Central memory CD8-positive, alpha-beta T cell (primary cell): Measurements from ENCODE around the gene FALEC.
"Not testable (repeated sequence)": the region's sequence is repeated elsewhere in the genome, so short reads cannot be mapped to it uniquely, and the experiment has no call there.

ENCODE experiments used
- ATAC-seq: fragments of 150-1000 bp; cut with Tn5 transposase; replicated peaks from 2 replicates; pipeline ENCODE4 v1.10.0; 2022; ENCODE audit warnings: mild to moderate bottlenecking, moderate FRiP score, moderate number of reproducible peaks; ENCODE audit not compliant: poor library complexity, severe bottlenecking; ENCODE audit errors: extremely low read depth
- DNase-seq, 2 donors: peaks; one replicate each; pipeline ENCODE4 v3.0.0; 2021; ENCODE audit warnings: low spot score in 2 of 2
- H3K27ac Mint-ChIP-seq: one replicate; pipeline ENCODE4 v1.8.0; 2022; ENCODE audit warnings: low read depth, mild to moderate bottlenecking, moderate library complexity, mixed read lengths
- H3K27me3 Mint-ChIP-seq: one replicate; pipeline ENCODE4 v1.8.0; 2022; ENCODE audit warnings: mixed read lengths
- H3K36me3 Mint-ChIP-seq: one replicate; pipeline ENCODE4 v1.8.0; 2022; ENCODE audit warnings: mild to moderate bottlenecking, moderate library complexity, mixed read lengths; ENCODE audit not compliant: insufficient read depth
- H3K4me1 Mint-ChIP-seq: one replicate; pipeline ENCODE4 v1.8.0; 2022; ENCODE audit warnings: mixed read lengths
- H3K4me3 Mint-ChIP-seq: one replicate; pipeline ENCODE4 v1.8.0; 2022; ENCODE audit warnings: mild to moderate bottlenecking, moderate library complexity, mixed read lengths
- H3K9me3 Mint-ChIP-seq: one replicate; pipeline ENCODE4 v1.8.0; 2022; ENCODE audit warnings: mixed read lengths

Gene FALEC

DNA sequence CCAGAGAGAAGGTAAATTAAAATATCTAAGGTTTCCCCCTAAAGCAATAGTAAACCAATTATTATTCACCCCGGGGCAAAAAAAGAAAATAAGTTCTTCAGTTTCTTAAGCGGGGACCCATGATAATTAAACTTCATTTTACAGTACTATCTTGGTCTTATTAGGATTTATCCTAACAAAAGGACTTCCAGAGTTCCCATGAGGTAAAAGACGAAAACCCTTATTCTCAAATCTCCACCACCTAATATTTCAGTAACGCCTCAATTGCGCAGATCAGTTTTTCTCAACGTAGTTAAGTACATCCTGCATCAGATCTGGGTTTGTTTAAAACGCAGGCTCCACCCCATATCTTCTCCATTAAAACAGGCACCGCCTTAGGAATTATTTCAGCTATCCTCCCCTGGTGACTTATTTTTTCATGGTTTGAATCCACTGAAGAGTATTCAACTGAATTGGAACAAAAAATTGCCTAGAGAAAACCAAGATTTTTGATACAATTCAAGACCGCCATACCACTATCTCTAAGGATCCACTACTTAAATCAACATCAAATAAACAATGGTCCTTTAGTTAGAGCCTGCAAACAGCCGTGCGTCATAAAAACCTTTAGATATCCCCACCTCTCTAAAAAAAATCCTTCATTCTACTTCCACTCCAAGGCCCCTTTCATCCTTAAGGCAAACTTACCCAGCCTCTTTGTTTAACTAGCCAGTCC, 62.2 kb downstream of the FALEC start:
- Mint-ChIP-seq H3K4me3 (peak overlapping the region; percentile 99), H3K27ac (peak overlapping the region; percentile 98), H3K27me3 (no peaks in the 10 kb centered on the region), H3K36me3 (peaks cover 72% of the 10 kb centered on the region), H3K4me1 (peaks cover 56% of the 10 kb centered on the region), H3K9me3 (no peaks in the 10 kb centered on the region)
- ATAC-seq = peak; percentile 29
- no peak for DNase-seq

GRCh38 chr1:150578272-150579109, 62.9 kb downstream of the FALEC start:
- Mint-ChIP-seq H3K36me3 (peaks cover 64% of the 10 kb centered on the region), H3K27me3 (no peaks in the 10 kb centered on the region), H3K27ac (peak overlapping the region; percentile 98), H3K9me3 (no peaks in the 10 kb centered on the region), H3K4me1 (peaks cover 56% of the 10 kb centered on the region), H3K4me3 (peak overlapping the region; percentile 99)
- ATAC-seq (no peak), DNase-seq (peak in 1 of 2 donors; percentile 34)

GRCh38 chr1:150579110-150579944, 63.8 kb downstream of the FALEC start, which contains the start of gene MCL1:
TSS of gene MCL1 (minus strand) at chr1:150579610. CDS start at chr1:150579530, 80 bp downstream.
- H3K4me1 Mint-ChIP-seq = peaks cover 51% of the 10 kb centered on the region
- H3K36me3 Mint-ChIP-seq = peaks cover 57% of the 10 kb centered on the region
- H3K9me3 Mint-ChIP-seq = no peaks in the 10 kb centered on the region
- peak within 1 kb of the TSS; percentile 98 for H3K27ac Mint-ChIP-seq
- ATAC-seq (peak; percentile 80), DNase-seq (peak; percentile 73 to 87)
- peak within 1 kb of the TSS; percentile 99 for H3K4me3 Mint-ChIP-seq
- no peaks in the 10 kb centered on the region for H3K27me3 Mint-ChIP-seq

DNA sequence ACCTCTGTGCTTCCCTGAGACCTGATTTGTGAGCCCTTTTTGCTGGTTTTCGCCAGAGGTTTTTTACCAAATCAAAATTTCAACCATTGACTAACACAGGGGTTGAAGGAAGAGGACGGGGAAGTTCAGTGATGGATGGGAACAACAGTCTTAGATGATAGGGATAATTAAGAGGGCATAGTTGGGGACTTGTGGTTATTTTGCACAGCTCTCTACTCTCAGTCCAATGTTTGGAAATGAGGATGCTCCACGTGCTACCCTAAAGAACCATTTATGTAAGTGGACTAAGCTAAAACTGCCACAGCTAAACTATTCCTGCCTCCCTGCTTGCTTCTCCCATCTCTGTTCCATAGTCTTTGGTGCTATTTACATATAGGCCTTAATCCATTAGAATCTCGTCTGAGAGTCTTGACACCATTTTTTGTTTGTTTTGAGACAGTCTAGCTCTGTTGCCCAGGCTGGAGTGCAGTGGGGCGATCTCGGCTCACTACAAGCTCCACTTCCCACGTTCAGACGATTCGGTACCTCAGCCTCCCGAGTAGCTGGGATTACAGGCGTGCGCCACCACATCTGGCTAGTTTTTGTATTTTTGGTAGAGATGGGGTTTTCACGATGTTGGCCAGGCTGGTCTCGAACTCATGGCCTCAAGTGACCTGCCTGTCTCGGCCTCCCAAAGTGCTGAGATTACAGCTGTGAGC, 64.5 kb downstream of the FALEC start:
- Mint-ChIP-seq H3K9me3 (no peaks in the 10 kb centered on the region), H3K27ac (peak overlapping the region; percentile 98), H3K4me1 (peaks cover 43% of the 10 kb centered on the region), H3K27me3 (no peaks in the 10 kb centered on the region), H3K4me3 (peak overlapping the region; percentile 99), H3K36me3 (peaks cover 49% of the 10 kb centered on the region)
- DNase-seq (no peak), ATAC-seq (no peak)

GRCh38 chr1:150580966-150581365, 65.4 kb downstream of the FALEC start:
- not testable (repeated sequence) for H3K9me3 Mint-ChIP-seq, DNase-seq, H3K27me3 Mint-ChIP-seq, ATAC-seq
- H3K27ac Mint-ChIP-seq = peak overlapping the region; percentile 98
- H3K4me3 Mint-ChIP-seq = peak overlapping the region; percentile 99
- peaks cover 40% of the 10 kb centered on the region for H3K36me3 Mint-ChIP-seq
- H3K4me1 Mint-ChIP-seq = peaks cover 36% of the 10 kb centered on the region

- not testable (repeated sequence) for DNase-seq, H3K27me3 Mint-ChIP-seq, H3K27ac Mint-ChIP-seq, H3K9me3 Mint-ChIP-seq, H3K4me3 Mint-ChIP-seq, ATAC-seq
- peaks cover 32% of the 10 kb centered on the region for H3K4me1 Mint-ChIP-seq
- H3K36me3 Mint-ChIP-seq = peaks cover 36% of the 10 kb centered on the region
Measured at GRCh38 chr1:150581437-150581836, 65.9 kb downstream of the FALEC start.

- H3K4me1 Mint-ChIP-seq = peaks cover 29% of the 10 kb centered on the region
- not testable (repeated sequence) for H3K27ac Mint-ChIP-seq, DNase-seq
Measured at GRCh38 chr1:150581962-150582361, 66.4 kb downstream of the FALEC start.

DNA sequence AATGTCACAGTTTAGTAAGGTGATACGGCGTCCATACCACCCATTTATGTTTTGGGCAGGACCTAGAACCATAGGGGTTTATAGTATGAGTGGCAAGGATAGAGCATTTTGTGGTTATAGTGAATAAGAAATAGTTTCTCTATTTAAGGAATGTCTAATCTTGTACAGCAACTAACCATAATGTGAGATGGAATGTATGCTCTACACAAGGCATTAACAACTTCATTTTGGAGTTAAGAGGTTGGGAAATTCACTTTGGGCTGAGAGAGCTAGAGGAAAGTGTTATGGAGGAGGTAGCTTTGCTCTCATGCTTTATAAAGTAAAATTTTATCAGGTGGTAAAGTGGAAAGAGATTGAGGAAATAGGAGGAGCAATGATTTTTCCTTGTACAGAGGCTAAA, 66.8 kb downstream of the FALEC start:
- Mint-ChIP-seq H3K4me3 (no peak overlapping the region), H3K27me3 (no peaks in the 10 kb centered on the region), H3K36me3 (peaks cover 27% of the 10 kb centered on the region), H3K27ac (no peak overlapping the region), H3K9me3 (no peaks in the 10 kb centered on the region), H3K4me1 (peaks cover 25% of the 10 kb centered on the region)
- DNase-seq (no peak), ATAC-seq (no peak)

More at GRCh38 chr1:150581962-150582361, 66.4 kb downstream of the FALEC start:
- H3K27me3 Mint-ChIP-seq, H3K4me3 Mint-ChIP-seq, H3K9me3 Mint-ChIP-seq, ATAC-seq: not testable (repeated sequence)
- peaks cover 31% of the 10 kb centered on the region for H3K36me3 Mint-ChIP-seq
